Adrenal gland (tissue), 12 donors: Measurements from ENCODE around the gene TAF4. TPM values are rescaled to one million over a fixed set of nuclear protein-coding genes. Genes with fewer than 3 reads are reported as not detected.

ENCODE experiments used
- DNase-seq, 7 donors: peaks; one replicate each; pipeline ENCODE4 v3.0.0-alpha.2; 2019 to 2020
- H3K27ac ChIP-seq, 5 donors: fragments of 200-600 bp; sonication (generic) in 4 of 5; 1 replicate in 3 of 5; 2 replicates in 2 of 5; pipeline versions ENCODE4 v1.5.1 to v1.8.0; 2016 to 2020; ENCODE audit warnings: mild to moderate bottlenecking in 1 of 5
- H3K27me3 ChIP-seq: fragments of 200-600 bp; 2 replicates; pipeline ENCODE4 v1.8.0; 2021
- H3K36me3 ChIP-seq, 2 donors: fragments of 200-600 bp; replicated peaks in 1 of 2; 1 replicate in 1 of 2; 2 replicates in 1 of 2; pipeline versions ENCODE4 v1.5.1 to v1.8.0; 2018 to 2022
- H3K4me1 ChIP-seq, 2 donors: fragments of 200-600 bp; replicated peaks in 1 of 2; 1 replicate in 1 of 2; 2 replicates in 1 of 2; pipeline versions ENCODE4 v1.5.1 to v1.8.0; 2018 to 2021
- H3K4me3 ChIP-seq, 4 donors: fragments of 200-600 bp; sonication (generic) in 3 of 4; one replicate each; pipeline ENCODE4 v1.5.1; 2016 to 2018
- H3K9me3 ChIP-seq, 3 donors: fragments of 200-600 bp; sonication (generic) in 1 of 3; replicated peaks in 1 of 3; 1 replicate in 2 of 3; 2 replicates in 1 of 3; pipeline versions ENCODE4 v1.5.1 to v1.8.0; 2016 to 2021
- CTCF ChIP-seq, 6 experiments: fragments of 450-650 bp in 4 of 6; fragments of 200-600 bp in 2 of 6; sonication (generic) in 1 of 6; IDR thresholded peaks; 1 replicate in 5 of 6; 2 replicates in 1 of 6; pipeline versions ENCODE4 v1.5.1 to v1.8.0; 2016 to 2021; ENCODE audit warnings: antibody characterized with exemption in 6 of 6, mild to moderate bottlenecking in 2 of 6, moderate library complexity in 1 of 6
- POLR2A ChIP-seq, 2 donors: fragments of 450-650 bp; IDR thresholded peaks; one replicate each; pipeline ENCODE4 v1.6.1; 2017; ENCODE audit warnings: antibody characterized with exemption in 2 of 2, mild to moderate bottlenecking in 2 of 2, moderate library complexity in 1 of 2
- WGBS, 4 donors: extraction: QIAGEN DNeasy Blood & Tissue Kit in 2 of 4; methylation state at CpG; one replicate each; pipeline versions ENCODE4 v1.1.5 to v1.1.7; 2013 to 2017; 5-methylcytosine and 5-hydroxymethylcytosine counted together
- intact Hi-C, 2 donors: fragments of 100-400 bp; cut with DNase I; formaldehyde crosslinking; loops; one replicate each; pipeline versions ENCODE4 v1.14.1 to v1.15.0; 2022 to 2023
- polyA plus RNA-seq, 3 donors: library from polyadenylated mRNA; stranded (reverse); fragments of 200-250 nt in 2 of 3; fragments of 350-450 nt in 1 of 3; fragmentation: Illumina TruSeq in 1 of 3; extraction: RNeasy Lipid Tissue Mini Kit (QIAGEN cat#74804) in 1 of 3; gene quantifications; one replicate each; pipeline ENCODE4 v1.2.3, GENCODE V29; 2013 to 2014
- total RNA-seq, 9 donors: library from RNA; depleted of rRNA in 4 of 9; stranded (reverse); fragments of >200 nt in 4 of 9; fragments of 120-200 nt in 1 of 9; fragmentation: NEBNext Ultra II Directional in 1 of 9; extraction: Animal tissue kit (Norgen Biotek cat#: 25700) in 1 of 9; gene quantifications; one replicate each; pipeline versions ENCODE4 v1.1.0 to v1.2.4, GENCODE V29; 2013 to 2023
- donor health status: healthy with polysubstance abuse.
- donor health status: Bipolar disorder and iron deficiency.
- donor health status: DM: yes; HTN: yes; CAD: no.
- donor health status: DM: no; HTN: no; CAD: no.
- donor health status: DM: no; HTN: no; CAD: no.
- donor health status: DM: yes; HTN: yes; CAD: no.

The TAF4 gene
- total and polyA plus RNA-seq, 12 donors: 5.2 to 30.9 (median 14.8) TPM

- H3K27me3 ChIP-seq: no peaks in the 10 kb centered on the region
- no peak overlapping the region for H3K4me3 ChIP-seq
- peaks cover 0 to 83% of the 10 kb centered on the region in 2 donors for H3K36me3 ChIP-seq
- TF ChIP-seq POLR2A (IDR thresholded peaks at IDR 0.05) (no peak), CTCF (IDR thresholded peaks at IDR 0.05) (no peak)
- 90 to 94% (median 92%) methylated on average over 22 to 28 of the region's 28 CpGs for WGBS, 4 donors
- no peaks in the 10 kb centered on the region for H3K9me3 ChIP-seq
- no peak overlapping the region for H3K27ac ChIP-seq
- intact Hi-C loops: no loop called here
- DNase-seq: no peak
- H3K4me1 ChIP-seq: no peaks in the 10 kb centered on the region
These were observed 59.2 kb downstream of the TAF4 start for GRCh38 chr20:62006482-62006881.

- Histone ChIP-seq H3K4me1 (no peaks in the 10 kb centered on the region), H3K4me3 (no peak overlapping the region), H3K36me3 (peaks cover 0 to 92% of the 10 kb centered on the region in 2 donors), H3K27me3 (no peaks in the 10 kb centered on the region), H3K9me3 (no peaks in the 10 kb centered on the region), H3K27ac (no peak overlapping the region)
- intact Hi-C loops: no loop called here
- no peak for DNase-seq
- WGBS, 4 donors: 85 to 98% (median 95%) methylated on average over 4 to 5 of the region's 5 CpGs
- TF ChIP-seq POLR2A (IDR thresholded peaks at IDR 0.05) (no peak), CTCF (IDR thresholded peaks at IDR 0.05) (no peak)
These were observed 61.1 kb downstream of the TAF4 start for GRCh38 chr20:62004614-62005013.

GRCh38 chr20:62003567-62004405, 61.9 kb downstream of the TAF4 start:
- H3K9me3 ChIP-seq: no peaks in the 10 kb centered on the region
- H3K4me1 ChIP-seq: no peaks in the 10 kb centered on the region
- TF ChIP-seq POLR2A (IDR thresholded peaks at IDR 0.05): no peak
- TF ChIP-seq CTCF (IDR thresholded peaks at IDR 0.05): no peak
- H3K4me3 ChIP-seq: no peak overlapping the region
- no peak overlapping the region for H3K27ac ChIP-seq
- intact Hi-C loops: no loop called here
- peaks cover 0 to 92% of the 10 kb centered on the region in 2 donors for H3K36me3 ChIP-seq
- no peaks in the 10 kb centered on the region for H3K27me3 ChIP-seq
- no peak for DNase-seq
- 87 to 94% (median 91%) methylated on average over 12 to 24 of the region's 24 CpGs for WGBS, 4 donors

- Histone ChIP-seq H3K9me3 (no peaks in the 10 kb centered on the region), H3K4me1 (no peaks in the 10 kb centered on the region), H3K36me3 (peaks cover 0 to 91% of the 10 kb centered on the region in 2 donors), H3K27ac (no peak overlapping the region), H3K27me3 (no peaks in the 10 kb centered on the region), H3K4me3 (no peak overlapping the region)
- DNase-seq: no peak
- WGBS, 4 donors: 87 to 94% (median 92%) methylated on average over 18 of the region's 18 CpGs
- intact Hi-C loops: no loop called here
- no peak for TF ChIP-seq POLR2A (IDR thresholded peaks at IDR 0.05)
- no peak for TF ChIP-seq CTCF (IDR thresholded peaks at IDR 0.05)
These were observed 62.7 kb downstream of the TAF4 start for GRCh38 chr20:62002882-62003480.
